Uterus (tissue), 4 donors: ENCODE measurements around the gene CRYBA2. TPM values are rescaled to one million over a fixed set of nuclear protein-coding genes. Genes with fewer than 3 reads are reported as not detected.

ENCODE experiments used
- DNase-seq, 2 donors: peaks; one replicate each; pipeline ENCODE4 v3.0.0-alpha.2; 2019 to 2020
- H3K27ac ChIP-seq, 2 donors: fragments of 200-600 bp; sonication (generic); 1 replicate in 1 of 2; 2 replicates in 1 of 2; pipeline ENCODE4 v1.5.1; 2016 to 2018
- H3K27me3 ChIP-seq, 2 donors: fragments of 200-600 bp; sonication (generic); one replicate each; pipeline ENCODE4 v1.5.1; 2018 to 2019; ENCODE audit warnings: control low read depth in 1 of 2
- H3K36me3 ChIP-seq, 2 donors: fragments of 200-600 bp; sonication (generic); one replicate each; pipeline ENCODE4 v1.5.1; 2019; ENCODE audit warnings: control low read depth in 1 of 2
- H3K4me1 ChIP-seq, 2 donors: fragments of 200-600 bp; sonication (generic); one replicate each; pipeline ENCODE4 v1.5.1; 2018 to 2019; ENCODE audit warnings: control low read depth in 1 of 2
- H3K4me3 ChIP-seq, 2 donors: fragments of 200-600 bp; sonication (generic); 1 replicate in 1 of 2; 2 replicates in 1 of 2; pipeline ENCODE4 v1.5.1; 2018 to 2019; ENCODE audit warnings: mild to moderate bottlenecking in 1 of 2
- H3K9me3 ChIP-seq, 2 donors: fragments of 200-600 bp; sonication (generic); one replicate each; pipeline ENCODE4 v1.5.1; 2019; ENCODE audit warnings: control low read depth in 1 of 2
- CTCF ChIP-seq, 4 experiments: fragments of 200-600 bp in 2 of 4; fragments of 450-650 bp in 2 of 4; sonication (generic) in 2 of 4; IDR thresholded peaks; one replicate each; pipeline ENCODE4 v1.5.1; 2016 to 2019; ENCODE audit warnings: antibody characterized with exemption in 4 of 4, mild to moderate bottlenecking in 2 of 4, moderate library complexity in 1 of 4
- POLR2A ChIP-seq, 2 donors: fragments of 450-650 bp; IDR thresholded peaks; one replicate each; pipeline ENCODE4 v1.6.1; 2016; ENCODE audit warnings: antibody characterized with exemption in 2 of 2, mild to moderate bottlenecking in 1 of 2, moderate library complexity in 1 of 2
- intact Hi-C: fragments of 100-400 bp; cut with DNase I; formaldehyde crosslinking; loops from one replicate; pipeline ENCODE4 v1.15.1; 2023; ENCODE audit warnings: low total_unique reads
- total RNA-seq, 4 donors: library from RNA; depleted of rRNA in 3 of 4; stranded (reverse); fragments of >200 nt in 3 of 4; gene quantifications; one replicate each; pipeline versions ENCODE4 v1.1.0 to v1.2.4, GENCODE V29; 2014 to 2023
- donor health status: DM: yes; HTN: yes; CAD: no.

CRYBA2 gene
- total RNA-seq, 4 donors from 2014 or later: not detected

GRCh38 chr2:219019436-219019835 lies 26.2 kb upstream of the CRYBA2 start:
- intact Hi-C loops: no loop called here
- Histone ChIP-seq H3K36me3 (no peaks in the 10 kb centered on the region), H3K4me1 (no peaks in the 10 kb centered on the region), H3K4me3 (no peak overlapping the region), H3K27ac (no peak overlapping the region), H3K27me3 (no peaks in the 10 kb centered on the region), H3K9me3 (no peaks in the 10 kb centered on the region)
- no peak for TF ChIP-seq POLR2A (IDR thresholded peaks at IDR 0.05)
- TF ChIP-seq CTCF (IDR thresholded peaks at IDR 0.05): no peak
- DNase-seq: no peak

- TF ChIP-seq POLR2A (IDR thresholded peaks at IDR 0.05) (no peak), CTCF (IDR thresholded peaks at IDR 0.05) (no peak)
- Histone ChIP-seq H3K27ac (no peak overlapping the region), H3K27me3 (no peaks in the 10 kb centered on the region), H3K36me3 (no peaks in the 10 kb centered on the region), H3K4me1 (no peaks in the 10 kb centered on the region), H3K9me3 (no peaks in the 10 kb centered on the region), H3K4me3 (no peak overlapping the region)
- DNase-seq: no peak
- intact Hi-C loops: no loop called here
These were observed 25.5 kb upstream of the CRYBA2 start for GRCh38 chr2:219018726-219019125.

- Histone ChIP-seq H3K4me3 (no peak overlapping the region), H3K9me3 (no peaks in the 10 kb centered on the region), H3K36me3 (no peaks in the 10 kb centered on the region), H3K4me1 (no peaks in the 10 kb centered on the region), H3K27ac (no peak overlapping the region), H3K27me3 (no peaks in the 10 kb centered on the region)
- DNase-seq: no peak
- TF ChIP-seq CTCF (IDR thresholded peaks at IDR 0.05) (no peak), POLR2A (IDR thresholded peaks at IDR 0.05) (no peak)
- intact Hi-C loops: no loop called here
These were observed 25.1 kb upstream of the CRYBA2 start for GRCh38 chr2:219018286-219018685.

GRCh38 chr2:219017201-219017931 lies 24.1 kb upstream of the CRYBA2 start:
- intact Hi-C loops: no loop called here
- no peak overlapping the region for H3K27ac ChIP-seq

More at GRCh38 chr2:219017201-219017931, 24.1 kb upstream of the CRYBA2 start:
- H3K9me3 ChIP-seq: no peaks in the 10 kb centered on the region
- H3K4me1 ChIP-seq: no peaks in the 10 kb centered on the region
- TF ChIP-seq CTCF (IDR thresholded peaks at IDR 0.05) (no peak), POLR2A (IDR thresholded peaks at IDR 0.05) (no peak)
- H3K36me3 ChIP-seq: no peaks in the 10 kb centered on the region
- no peaks in the 10 kb centered on the region for H3K27me3 ChIP-seq
- no peak for DNase-seq
- H3K4me3 ChIP-seq: no peak overlapping the region
